GM21529 (cell line): ENCODE data around the gene TOMM20.

ENCODE experiments used
- ATAC-seq: cut with Tn5 transposase; IDR thresholded peaks from one replicate; pipeline ENCODE4 v1.9.1; 2021; ENCODE audit not compliant: unreplicated experiment

Gene TOMM20

GRCh38 chr1:235068158-235069121 lies 60.2 kb downstream of the TOMM20 start:
- no peak for ATAC-seq

- ATAC-seq: no peak
Observed at GRCh38 chr1:235067396-235068157, 61.1 kb downstream of the TOMM20 start.

GRCh38 chr1:235063068-235063765 lies 65.4 kb downstream of the TOMM20 start:
- no peak for ATAC-seq

GRCh38 chr1:235060607-235061470 lies 67.8 kb downstream of the TOMM20 start:
- no peak for ATAC-seq
